ENCODE results near the gene MBIP. TPM values are rescaled to one million over a fixed set of nuclear protein-coding genes. Genes with fewer than 3 reads are reported as not detected.
A peak's percentile ranks its signal among the peaks of the same experiment; 100 is the strongest.

Gene MBIP
- polyA plus RNA-seq, 1 donor from 2014 or later, result 52.1 TPM

- H3K36me3 ChIP-seq (ENCODE audit: insufficient read depth, low read length), result peaks cover 14% of the 10 kb centered on the region
- no peak overlapping the region for H3K9ac ChIP-seq (ENCODE audit: low read length)
- H4K20me1 ChIP-seq (ENCODE audit: insufficient read depth), result no peaks in the 10 kb centered on the region
- H3K79me2 ChIP-seq (replicated peaks; ENCODE audit: insufficient read depth, low read length), result peaks cover 56% of the 10 kb centered on the region
- peak overlapping the region; percentile 15 for H3K4me2 ChIP-seq (ENCODE audit: low read length)
- H3K27ac ChIP-seq (ENCODE audit: low read length), result no peak overlapping the region
- peak overlapping the region; percentile 9 for H3K4me3 ChIP-seq (ENCODE audit: low read length)
- peaks cover 12% of the 10 kb centered on the region for H3F3A ChIP-seq (ENCODE audit: insufficient read depth, low read length, poor library complexity, severe bottlenecking)
- no peaks in the 10 kb centered on the region for H3K9me2 ChIP-seq (ENCODE audit: insufficient read depth, low read length)
- no peaks in the 10 kb centered on the region for H3K9me3 ChIP-seq (ENCODE audit: low read length)
- no peak for TF ChIP-seq TAF1 (IDR thresholded peaks at IDR 0.05; ENCODE audit: low read depth)
- no peak for TF ChIP-seq EP300 (conservative IDR thresholded peaks at IDR 0.05; ENCODE audit: poor library complexity, severe bottlenecking)
- TF ChIP-seq REST (IDR thresholded peaks at IDR 0.05; ENCODE audit: borderline replicate concordance), result no peak
- TF ChIP-seq RAD21 (conservative IDR thresholded peaks at IDR 0.05), result no peak
- no peak for TF ChIP-seq SMC3 (conservative IDR thresholded peaks at IDR 0.05; ENCODE audit: poor library complexity)
- TF ChIP-seq MXI1 (conservative IDR thresholded peaks at IDR 0.05; ENCODE audit: poor library complexity, severe bottlenecking), result no peak
- no peak for TF ChIP-seq POLR2AphosphoS5 (IDR thresholded peaks at IDR 0.05)
- TF ChIP-seq EZH2 (IDR thresholded peaks at IDR 0.05; ENCODE audit: borderline replicate concordance, insufficient read depth, low read length, poor library complexity, severe bottlenecking), result no peak
- TF ChIP-seq CTCF (IDR thresholded peaks at IDR 0.05; ENCODE audit: poor library complexity, severe bottlenecking), result no peak
- no peaks in the 10 kb centered on the region for H3K27me3 ChIP-seq (ENCODE audit: insufficient read depth, low read depth, low read length)
- no peak overlapping the region for H2AFZ ChIP-seq (ENCODE audit: low read depth, low read length)
Measured at GRCh38 chr14:36315159-36315853, 5.1 kb downstream of the MBIP start.

- Histone ChIP-seq H3K36me3 (ENCODE audit: insufficient read depth, low read length) (peaks cover 15% of the 10 kb centered on the region), H3F3A (ENCODE audit: insufficient read depth, low read length, poor library complexity, severe bottlenecking) (peaks cover 12% of the 10 kb centered on the region), H2AFZ (ENCODE audit: low read depth, low read length) (no peak overlapping the region), H4K20me1 (ENCODE audit: insufficient read depth) (no peaks in the 10 kb centered on the region), H3K9ac (ENCODE audit: low read length) (no peak overlapping the region), H3K4me3 (ENCODE audit: low read length) (peak overlapping the region; percentile 44), H3K4me2 (ENCODE audit: low read length) (peak overlapping the region; percentile 50), H3K79me2 (replicated peaks; ENCODE audit: insufficient read depth, low read length) (peaks cover 48% of the 10 kb centered on the region), H3K9me2 (ENCODE audit: insufficient read depth, low read length) (no peaks in the 10 kb centered on the region), H3K27ac (ENCODE audit: low read length) (peak overlapping the region; percentile 40), H3K27me3 (ENCODE audit: insufficient read depth, low read depth, low read length) (no peaks in the 10 kb centered on the region), H3K9me3 (ENCODE audit: low read length) (no peaks in the 10 kb centered on the region)
- TF ChIP-seq RAD21 (conservative IDR thresholded peaks at IDR 0.05) (peak; percentile 65), CTCF (IDR thresholded peaks at IDR 0.05; ENCODE audit: poor library complexity, severe bottlenecking) (peak; percentile 55), EZH2 (IDR thresholded peaks at IDR 0.05; ENCODE audit: borderline replicate concordance, insufficient read depth, low read length, poor library complexity, severe bottlenecking) (no peak), MXI1 (conservative IDR thresholded peaks at IDR 0.05; ENCODE audit: poor library complexity, severe bottlenecking) (no peak), POLR2AphosphoS5 (IDR thresholded peaks at IDR 0.05) (no peak), EP300 (conservative IDR thresholded peaks at IDR 0.05; ENCODE audit: poor library complexity, severe bottlenecking) (no peak), REST (IDR thresholded peaks at IDR 0.05; ENCODE audit: borderline replicate concordance) (no peak), TAF1 (IDR thresholded peaks at IDR 0.05; ENCODE audit: low read depth) (no peak), SMC3 (conservative IDR thresholded peaks at IDR 0.05; ENCODE audit: poor library complexity) (peak; percentile 67)
Measured at GRCh38 chr14:36313898-36314297, 6.5 kb downstream of the MBIP start.
